Mucosa of rectum (tissue), 2 donors: Measurements from ENCODE around the gene CTPS1.

ENCODE experiments used
- H3K27ac ChIP-seq, 2 donors: one replicate each; pipeline ENCODE4 v1.7.0; 2013; ENCODE audit warnings: inconsistent platforms in 2 of 2, low read depth in 2 of 2, low read length in 2 of 2
- H3K27me3 ChIP-seq, 2 donors: one replicate each; pipeline ENCODE4 v1.7.0; 2013; ENCODE audit warnings: low read length in 2 of 2; ENCODE audit not compliant: control insufficient read depth in 2 of 2, insufficient read depth in 2 of 2
- H3K36me3 ChIP-seq, 2 donors: one replicate each; pipeline ENCODE4 v1.7.0; 2013; ENCODE audit warnings: low read length in 2 of 2; ENCODE audit not compliant: control insufficient read depth in 2 of 2, insufficient read depth in 2 of 2
- H3K4me1 ChIP-seq, 2 donors: one replicate each; pipeline ENCODE4 v1.7.0; 2013; ENCODE audit warnings: low read length in 2 of 2, mild to moderate bottlenecking in 1 of 2; ENCODE audit not compliant: control insufficient read depth in 2 of 2, insufficient read depth in 2 of 2
- H3K4me3 ChIP-seq, 2 donors: one replicate each; pipeline ENCODE4 v1.7.0; 2013; ENCODE audit warnings: low read length in 2 of 2
- H3K9ac ChIP-seq, 2 donors: one replicate each; pipeline ENCODE4 v1.7.0; 2013; ENCODE audit warnings: low read length in 2 of 2, low read depth in 1 of 2, mild to moderate bottlenecking in 1 of 2
- H3K9me3 ChIP-seq, 2 donors: one replicate each; pipeline ENCODE4 v1.7.0; 2013; ENCODE audit warnings: low read length in 2 of 2; ENCODE audit not compliant: control insufficient read depth in 2 of 2
- donor health status: healthy.
- donor health status: Normal muscosa, but diverticular disease.

CTPS1 gene

GRCh38 chr1:40966417-40966816 is 13.1 kb upstream of the CTPS1 start:
- Histone ChIP-seq H3K4me1 (no peaks in the 10 kb centered on the region), H3K9me3 (no peaks in the 10 kb centered on the region), H3K9ac (no peak overlapping the region), H3K36me3 (no peaks in the 10 kb centered on the region), H3K27ac (no peak overlapping the region), H3K4me3 (no peak overlapping the region), H3K27me3 (peaks cover 0 to 2% of the 10 kb centered on the region in 2 donors)

GRCh38 chr1:40969445-40969844 is 10.1 kb upstream of the CTPS1 start:
- Histone ChIP-seq H3K9me3 (no peaks in the 10 kb centered on the region), H3K27ac (no peak overlapping the region), H3K27me3 (peaks cover 0 to 2% of the 10 kb centered on the region in 2 donors), H3K4me1 (no peaks in the 10 kb centered on the region), H3K4me3 (no peak overlapping the region), H3K9ac (no peak overlapping the region), H3K36me3 (no peaks in the 10 kb centered on the region)

GRCh38 chr1:40971966-40972365 is 7.5 kb upstream of the CTPS1 start:
- H3K27me3 ChIP-seq = no peaks in the 10 kb centered on the region
- no peaks in the 10 kb centered on the region for H3K4me1 ChIP-seq
- no peak overlapping the region for H3K4me3 ChIP-seq
- no peaks in the 10 kb centered on the region for H3K36me3 ChIP-seq
- no peak overlapping the region for H3K9ac ChIP-seq
- H3K27ac ChIP-seq = no peak overlapping the region
- no peaks in the 10 kb centered on the region for H3K9me3 ChIP-seq

- no peaks in the 10 kb centered on the region for H3K27me3 ChIP-seq
- H3K27ac ChIP-seq = no peak overlapping the region
- H3K9ac ChIP-seq = no peak overlapping the region
- no peaks in the 10 kb centered on the region for H3K9me3 ChIP-seq
- H3K4me1 ChIP-seq = peaks cover under 1 to 1% of the 10 kb centered on the region in 2 donors
- no peak overlapping the region for H3K4me3 ChIP-seq
- H3K36me3 ChIP-seq = no peaks in the 10 kb centered on the region
Measured at GRCh38 chr1:40973912-40974311, 5.6 kb upstream of the CTPS1 start.

- peaks cover 5% of the 10 kb centered on the region in 2 donors for H3K4me1 ChIP-seq
- no peak overlapping the region for H3K9ac ChIP-seq
- H3K4me3 ChIP-seq = no peak overlapping the region
- H3K27ac ChIP-seq = no peak overlapping the region
- no peaks in the 10 kb centered on the region for H3K9me3 ChIP-seq
- no peaks in the 10 kb centered on the region for H3K36me3 ChIP-seq
- H3K27me3 ChIP-seq = no peaks in the 10 kb centered on the region
Measured at GRCh38 chr1:40974945-40975344, 4.6 kb upstream of the CTPS1 start.

GRCh38 chr1:40976952-40977690 is 2.4 kb upstream of the CTPS1 start:
- Histone ChIP-seq H3K36me3 (no peaks in the 10 kb centered on the region), H3K4me3 (no peak overlapping the region), H3K9me3 (no peaks in the 10 kb centered on the region), H3K9ac (no peak overlapping the region), H3K27ac (no peak overlapping the region), H3K4me1 (peaks cover 12 to 13% of the 10 kb centered on the region in 2 donors), H3K27me3 (no peaks in the 10 kb centered on the region)

GRCh38 chr1:40977716-40978115 is 1.8 kb upstream of the CTPS1 start:
- no peaks in the 10 kb centered on the region for H3K27me3 ChIP-seq
- H3K36me3 ChIP-seq = no peaks in the 10 kb centered on the region
- no peak overlapping the region for H3K9ac ChIP-seq
- no peak overlapping the region for H3K27ac ChIP-seq
- H3K4me1 ChIP-seq = peaks cover 12 to 13% of the 10 kb centered on the region in 2 donors
- no peaks in the 10 kb centered on the region for H3K9me3 ChIP-seq
- no peak overlapping the region for H3K4me3 ChIP-seq

- peak overlapping the region; percentile 83 to 91 for H3K27ac ChIP-seq
- H3K4me1 ChIP-seq = peaks cover 12 to 13% of the 10 kb centered on the region in 2 donors
- no peaks in the 10 kb centered on the region for H3K36me3 ChIP-seq
- peak overlapping the region; percentile 78 to 93 for H3K4me3 ChIP-seq
- H3K9me3 ChIP-seq = no peaks in the 10 kb centered on the region
- H3K27me3 ChIP-seq = no peaks in the 10 kb centered on the region
- H3K9ac ChIP-seq = peak overlapping the region; percentile 81 to 85
Measured at GRCh38 chr1:40978886-40979240, 633 bp upstream of the CTPS1 start.

- Histone ChIP-seq H3K4me1 (peaks cover 12 to 13% of the 10 kb centered on the region in 2 donors), H3K27ac (peak overlapping the region; percentile 29 to 61), H3K4me3 (peak overlapping the region; percentile 78 to 93), H3K36me3 (peaks cover 0 to 2% of the 10 kb centered on the region in 2 donors), H3K9me3 (no peaks in the 10 kb centered on the region), H3K27me3 (no peaks in the 10 kb centered on the region), H3K9ac (peak overlapping the region; percentile 56 to 61)
Measured at GRCh38 chr1:40980068-40980452, 564 bp downstream of the CTPS1 start.

GRCh38 chr1:40980453-40981121 is 1.1 kb downstream of the CTPS1 start:
- H3K4me3 ChIP-seq = peak overlapping the region; percentile 78 to 93
- H3K9ac ChIP-seq = peak overlapping the region; percentile 56 to 61
- H3K36me3 ChIP-seq = peaks cover 0 to 7% of the 10 kb centered on the region in 2 donors
- H3K9me3 ChIP-seq = no peaks in the 10 kb centered on the region
- H3K27ac ChIP-seq = peak overlapping the region; percentile 29 to 61
- H3K4me1 ChIP-seq = peaks cover 12 to 13% of the 10 kb centered on the region in 2 donors
- no peaks in the 10 kb centered on the region for H3K27me3 ChIP-seq
